DND-41 (cell line): ENCODE data around the gene TNIP2.

Source experiments
- CTCF ChIP-seq: IDR thresholded peaks from 2 replicates; pipeline ENCODE4 v1.5.1; 2012; ENCODE audit warnings: borderline replicate concordance, low read length, moderate library complexity, mild to moderate bottlenecking; ENCODE audit not compliant: poor library complexity, severe bottlenecking; ENCODE audit errors: extremely low read depth
- EZH2 ChIP-seq: IDR thresholded peaks from 3 replicates; pipeline ENCODE4 v1.6.1; 2012; ENCODE audit warnings: borderline replicate concordance, low read depth, mild to moderate bottlenecking, moderate library complexity, low read length, inconsistent platforms; ENCODE audit not compliant: severe bottlenecking

DNA sequence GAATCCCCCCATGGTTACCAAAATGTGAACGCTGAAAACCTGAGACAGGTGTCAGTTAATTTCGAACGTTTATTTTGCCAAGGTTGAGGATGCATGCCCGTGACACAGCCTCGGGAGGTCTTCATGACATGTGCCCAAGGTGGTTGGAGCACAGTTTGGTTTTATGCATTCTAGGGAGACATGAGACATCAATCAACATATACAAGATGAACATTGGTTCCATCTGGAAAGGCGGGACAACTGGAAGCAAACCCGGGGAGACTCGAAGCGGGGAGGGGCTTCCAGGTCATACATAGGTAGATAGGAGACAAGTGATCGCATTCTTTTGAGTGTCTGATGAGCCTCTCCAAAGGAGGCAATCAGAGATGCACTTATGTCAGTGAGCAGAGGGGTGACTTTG, 25.8 kb upstream of the TNIP2 start:
- no peak for TF ChIP-seq CTCF
- no peak for TF ChIP-seq EZH2
